Neural cell (in vitro differentiated cells): ENCODE measurements around the gene CYP11A1. TPM values are rescaled to one million over a fixed set of nuclear protein-coding genes. Genes with fewer than 3 reads are reported as not detected.

Source experiments
- H2AFZ ChIP-seq: fragments of 200-600, 300-800 bp; sonication (generic), shearing (Covaris generic); 2 replicates; pipeline ENCODE4 v1.6.0; 2014; ENCODE audit warnings: low read depth, mild to moderate bottlenecking, antibody characterized with exemption, low read length, moderate library complexity
- H3F3A ChIP-seq: fragments of 200-600 bp; shearing (Covaris generic); 2 replicates; pipeline ENCODE4 v1.6.1; 2016; ENCODE audit warnings: mild to moderate bottlenecking, moderate library complexity, mixed read lengths, antibody characterized with exemption, low read length; ENCODE audit not compliant: insufficient read depth, poor library complexity, severe bottlenecking
- H3K27ac ChIP-seq: fragments of 200-600, 300-800 bp; sonication (generic), shearing (Covaris generic); 2 replicates; pipeline ENCODE4 v1.5.1; 2014; ENCODE audit warnings: mild to moderate bottlenecking, low read length, moderate library complexity
- H3K27me3 ChIP-seq: fragments of 300-800, 200-600 bp; sonication (generic), shearing (Covaris generic); 2 replicates; pipeline ENCODE4 v1.6.0; 2014; ENCODE audit warnings: mild to moderate bottlenecking, low read depth, low read length, moderate library complexity; ENCODE audit not compliant: insufficient read depth
- H3K36me3 ChIP-seq: fragments of 300-800, 200-600 bp; sonication (generic), shearing (Covaris generic); 2 replicates; pipeline ENCODE4 v1.5.1; 2014; ENCODE audit warnings: mild to moderate bottlenecking, antibody characterized with exemption, low read length, moderate library complexity; ENCODE audit not compliant: insufficient read depth
- H3K4me2 ChIP-seq: fragments of 300-800, 200-600 bp; sonication (generic), shearing (Covaris generic); 2 replicates; pipeline ENCODE4 v1.6.0; 2014; ENCODE audit warnings: mild to moderate bottlenecking, low read length
- H3K4me3 ChIP-seq: fragments of 300-800, 200-600 bp; sonication (generic), shearing (Covaris generic); 2 replicates; pipeline ENCODE4 v1.5.1; 2014; ENCODE audit warnings: mild to moderate bottlenecking, low read length, moderate library complexity
- H3K79me2 ChIP-seq: fragments of 200-600 bp; shearing (Covaris generic); replicated peaks from 2 replicates; pipeline ENCODE4 v1.6.0; 2014; ENCODE audit warnings: mild to moderate bottlenecking, low read length, moderate library complexity; ENCODE audit not compliant: insufficient read depth
- H3K9ac ChIP-seq: fragments of 300-800, 200-600 bp; sonication (generic), shearing (Covaris generic); 2 replicates; pipeline ENCODE4 v1.6.1; 2016; ENCODE audit warnings: mild to moderate bottlenecking, low read length, mixed read lengths
- H3K9me2 ChIP-seq: fragments of 200-600 bp; shearing (Covaris generic); 2 replicates; pipeline ENCODE4 v1.6.1; 2016; ENCODE audit warnings: mild to moderate bottlenecking, low read length, mixed read lengths; ENCODE audit not compliant: insufficient read depth
- H3K9me3 ChIP-seq: fragments of 200-600, 300-800 bp; sonication (generic), shearing (Covaris generic); 2 replicates; pipeline ENCODE4 v1.6.1; 2016; ENCODE audit warnings: mild to moderate bottlenecking, mixed run types, low read length, moderate library complexity, mixed read lengths
- H4K20me1 ChIP-seq: fragments of 200-600 bp; shearing (Covaris generic); 2 replicates; pipeline ENCODE4 v1.6.1; 2016; ENCODE audit warnings: mild to moderate bottlenecking, mixed run types; ENCODE audit not compliant: insufficient read depth
- EP300 ChIP-seq: fragments of 450-650 bp; conservative IDR thresholded peaks from 2 replicates; pipeline ENCODE4 v1.6.1; 2014; ENCODE audit warnings: antibody characterized with exemption, mild to moderate bottlenecking, moderate library complexity; ENCODE audit not compliant: poor library complexity, severe bottlenecking
- EZH2 ChIP-seq: fragments of 200-600, 300-800 bp; shearing (Covaris generic), sonication (generic); IDR thresholded peaks from 2 replicates; pipeline ENCODE4 v1.6.1; 2014; ENCODE audit warnings: antibody characterized with exemption, low read length, borderline replicate concordance, mild to moderate bottlenecking; ENCODE audit not compliant: insufficient read depth, poor library complexity, severe bottlenecking
- MXI1 ChIP-seq: fragments of 450-650 bp; conservative IDR thresholded peaks from 2 replicates; pipeline ENCODE4 v1.6.1; 2014; ENCODE audit warnings: antibody characterized with exemption, mild to moderate bottlenecking; ENCODE audit not compliant: poor library complexity, severe bottlenecking
- POLR2AphosphoS5 ChIP-seq: IDR thresholded peaks from 2 replicates; pipeline ENCODE4 v1.6.1; 2012
- RAD21 ChIP-seq: fragments of 450-650 bp; conservative IDR thresholded peaks from 2 replicates; pipeline ENCODE4 v1.6.1; 2014; ENCODE audit warnings: antibody characterized with exemption, mild to moderate bottlenecking, moderate library complexity
- SMC3 ChIP-seq: fragments of 450-650 bp; conservative IDR thresholded peaks from 2 replicates; pipeline ENCODE4 v1.6.1; 2014; ENCODE audit warnings: antibody characterized with exemption, mild to moderate bottlenecking, moderate library complexity; ENCODE audit not compliant: poor library complexity
- TAF1 ChIP-seq: IDR thresholded peaks from 2 replicates; pipeline ENCODE4 v1.6.1; 2012; ENCODE audit warnings: low read depth
- polyA plus RNA-seq: library from polyadenylated mRNA; depleted of rRNA; stranded (reverse); fragments of >200 nt; gene quantifications from 2 replicates; pipeline ENCODE4 v1.2.3, GENCODE V29; 2014
- TF ChIP-seq, protein P1 (sequence below): fragments of 450-650 bp; IDR thresholded peaks from 2 replicates; pipeline ENCODE4 v1.5.1; 2014; ENCODE audit warnings: antibody characterized with exemption, mild to moderate bottlenecking, moderate library complexity; ENCODE audit not compliant: poor library complexity, severe bottlenecking
- TF ChIP-seq, protein P2 (sequence below): IDR thresholded peaks from 2 replicates; pipeline ENCODE4 v1.6.1; 2012; ENCODE audit warnings: borderline replicate concordance

Gene CYP11A1
- polyA plus RNA-seq, 1 donor from 2014 or later, result not detected

DNA sequence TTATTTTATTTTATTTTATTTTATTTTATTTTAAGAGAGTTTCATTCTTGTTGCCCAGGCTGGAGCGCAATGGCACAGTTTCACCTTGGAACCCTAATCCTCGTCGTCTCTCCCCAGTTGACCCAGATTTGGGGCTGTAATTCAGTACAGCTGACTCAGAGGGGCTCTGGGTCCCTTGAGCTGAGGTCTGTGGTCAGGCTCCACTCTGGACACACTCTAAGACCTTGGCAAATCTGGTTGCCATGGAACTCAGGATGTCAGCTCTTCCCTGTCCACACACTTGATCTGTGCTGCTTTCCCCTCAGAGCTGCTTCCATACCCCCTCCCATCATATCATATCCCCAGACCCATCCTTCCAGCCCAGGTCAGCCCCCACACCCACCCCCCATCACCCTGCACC is 675 bp upstream of the CYP11A1 start:
- no peaks in the 10 kb centered on the region for H4K20me1 ChIP-seq
- H3K27ac ChIP-seq, result no peak overlapping the region
- no peak overlapping the region for H2AFZ ChIP-seq
- H3K79me2 ChIP-seq, result no peaks in the 10 kb centered on the region
- peaks cover 19% of the 10 kb centered on the region for H3K27me3 ChIP-seq
- H3K9me3 ChIP-seq, result no peaks in the 10 kb centered on the region
- no peaks in the 10 kb centered on the region for H3F3A ChIP-seq
- H3K4me3 ChIP-seq, result no peak overlapping the region
- H3K4me2 ChIP-seq, result no peak overlapping the region
- H3K36me3 ChIP-seq, result no peaks in the 10 kb centered on the region
- no peak for TF ChIP-seq MXI1
- TF ChIP-seq POLR2AphosphoS5, result no peak
- TF ChIP-seq EP300, result no peak
- TF ChIP-seq, protein P1, sequence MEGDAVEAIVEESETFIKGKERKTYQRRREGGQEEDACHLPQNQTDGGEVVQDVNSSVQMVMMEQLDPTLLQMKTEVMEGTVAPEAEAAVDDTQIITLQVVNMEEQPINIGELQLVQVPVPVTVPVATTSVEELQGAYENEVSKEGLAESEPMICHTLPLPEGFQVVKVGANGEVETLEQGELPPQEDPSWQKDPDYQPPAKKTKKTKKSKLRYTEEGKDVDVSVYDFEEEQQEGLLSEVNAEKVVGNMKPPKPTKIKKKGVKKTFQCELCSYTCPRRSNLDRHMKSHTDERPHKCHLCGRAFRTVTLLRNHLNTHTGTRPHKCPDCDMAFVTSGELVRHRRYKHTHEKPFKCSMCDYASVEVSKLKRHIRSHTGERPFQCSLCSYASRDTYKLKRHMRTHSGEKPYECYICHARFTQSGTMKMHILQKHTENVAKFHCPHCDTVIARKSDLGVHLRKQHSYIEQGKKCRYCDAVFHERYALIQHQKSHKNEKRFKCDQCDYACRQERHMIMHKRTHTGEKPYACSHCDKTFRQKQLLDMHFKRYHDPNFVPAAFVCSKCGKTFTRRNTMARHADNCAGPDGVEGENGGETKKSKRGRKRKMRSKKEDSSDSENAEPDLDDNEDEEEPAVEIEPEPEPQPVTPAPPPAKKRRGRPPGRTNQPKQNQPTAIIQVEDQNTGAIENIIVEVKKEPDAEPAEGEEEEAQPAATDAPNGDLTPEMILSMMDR, result no peak
- TF ChIP-seq RAD21, result no peak
- no peak for TF ChIP-seq EZH2
- TF ChIP-seq, protein P2, sequence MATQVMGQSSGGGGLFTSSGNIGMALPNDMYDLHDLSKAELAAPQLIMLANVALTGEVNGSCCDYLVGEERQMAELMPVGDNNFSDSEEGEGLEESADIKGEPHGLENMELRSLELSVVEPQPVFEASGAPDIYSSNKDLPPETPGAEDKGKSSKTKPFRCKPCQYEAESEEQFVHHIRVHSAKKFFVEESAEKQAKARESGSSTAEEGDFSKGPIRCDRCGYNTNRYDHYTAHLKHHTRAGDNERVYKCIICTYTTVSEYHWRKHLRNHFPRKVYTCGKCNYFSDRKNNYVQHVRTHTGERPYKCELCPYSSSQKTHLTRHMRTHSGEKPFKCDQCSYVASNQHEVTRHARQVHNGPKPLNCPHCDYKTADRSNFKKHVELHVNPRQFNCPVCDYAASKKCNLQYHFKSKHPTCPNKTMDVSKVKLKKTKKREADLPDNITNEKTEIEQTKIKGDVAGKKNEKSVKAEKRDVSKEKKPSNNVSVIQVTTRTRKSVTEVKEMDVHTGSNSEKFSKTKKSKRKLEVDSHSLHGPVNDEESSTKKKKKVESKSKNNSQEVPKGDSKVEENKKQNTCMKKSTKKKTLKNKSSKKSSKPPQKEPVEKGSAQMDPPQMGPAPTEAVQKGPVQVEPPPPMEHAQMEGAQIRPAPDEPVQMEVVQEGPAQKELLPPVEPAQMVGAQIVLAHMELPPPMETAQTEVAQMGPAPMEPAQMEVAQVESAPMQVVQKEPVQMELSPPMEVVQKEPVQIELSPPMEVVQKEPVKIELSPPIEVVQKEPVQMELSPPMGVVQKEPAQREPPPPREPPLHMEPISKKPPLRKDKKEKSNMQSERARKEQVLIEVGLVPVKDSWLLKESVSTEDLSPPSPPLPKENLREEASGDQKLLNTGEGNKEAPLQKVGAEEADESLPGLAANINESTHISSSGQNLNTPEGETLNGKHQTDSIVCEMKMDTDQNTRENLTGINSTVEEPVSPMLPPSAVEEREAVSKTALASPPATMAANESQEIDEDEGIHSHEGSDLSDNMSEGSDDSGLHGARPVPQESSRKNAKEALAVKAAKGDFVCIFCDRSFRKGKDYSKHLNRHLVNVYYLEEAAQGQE, result no peak
- no peak for TF ChIP-seq SMC3
- H3K9ac ChIP-seq, result no peak overlapping the region
- H3K9me2 ChIP-seq, result no peaks in the 10 kb centered on the region

DNA sequence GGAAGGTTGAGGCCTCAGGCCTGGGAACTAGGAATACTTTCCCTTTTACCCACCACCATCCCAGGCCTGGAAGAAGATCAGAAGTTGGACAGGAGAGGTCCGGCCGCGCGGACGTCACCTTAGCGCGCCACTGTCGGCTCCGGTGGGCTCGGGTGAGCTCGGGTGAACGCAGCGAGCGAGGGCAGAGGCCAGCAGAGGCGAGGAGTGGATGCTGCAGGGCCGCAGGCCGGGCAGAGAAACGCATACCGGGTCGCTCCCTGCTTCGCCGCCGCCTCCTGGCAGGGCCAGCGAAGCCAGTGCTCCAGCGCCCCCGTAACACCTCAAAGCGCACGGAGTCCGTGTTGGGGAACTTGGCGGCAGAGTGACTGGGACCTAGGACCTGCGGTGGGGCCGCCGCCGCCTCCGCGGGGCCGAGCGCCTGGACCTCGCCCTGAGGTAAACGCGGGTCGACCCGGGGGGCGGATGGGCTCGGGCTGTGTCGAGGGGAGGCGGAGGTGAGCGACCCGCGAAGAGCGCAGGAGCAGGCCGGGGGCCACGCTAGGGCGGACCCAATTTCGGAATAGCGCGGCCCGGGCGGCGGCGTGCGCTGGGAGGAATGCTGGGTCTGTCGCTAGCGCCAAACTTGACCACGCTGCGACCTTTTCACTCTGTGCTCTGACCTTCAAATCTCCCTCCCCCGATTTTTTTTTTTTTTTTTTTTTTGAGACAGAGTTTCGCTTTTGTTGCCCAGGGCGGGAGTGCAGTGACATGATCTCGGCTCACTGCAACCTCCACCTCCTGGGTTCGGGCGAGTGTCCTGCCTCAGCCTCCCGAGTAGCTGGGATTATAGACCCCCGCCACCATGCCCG is 1.6 kb downstream of the CYP11A1 start:
- Histone ChIP-seq H4K20me1 (no peaks in the 10 kb centered on the region), H3K9me3 (no peaks in the 10 kb centered on the region), H3K9me2 (no peaks in the 10 kb centered on the region), H3K4me2 (no peak overlapping the region), H3F3A (no peaks in the 10 kb centered on the region), H3K27me3 (peaks cover 19% of the 10 kb centered on the region), H3K79me2 (no peaks in the 10 kb centered on the region), H3K9ac (no peak overlapping the region), H3K27ac (no peak overlapping the region), H2AFZ (no peak overlapping the region), H3K4me3 (peak overlapping the region; percentile 43), H3K36me3 (no peaks in the 10 kb centered on the region)
- TF ChIP-seq EP300, result no peak
- TF ChIP-seq, protein P2, result no peak
- TF ChIP-seq, protein P1, result no peak
- no peak for TF ChIP-seq POLR2AphosphoS5
- TF ChIP-seq MXI1, result no peak
- TF ChIP-seq SMC3, result no peak
- TF ChIP-seq RAD21, result no peak
- TF ChIP-seq EZH2, result no peak
- no peak for TF ChIP-seq TAF1
